Gastrocnemius medialis (tissue), 4 donors: ENCODE results near the gene LTBP4.

ENCODE experiments used
- CTCF ChIP-seq, 5 experiments: fragments of 450-650 bp in 3 of 5; fragments of 200-600 bp in 2 of 5; sonication (generic) in 2 of 5; IDR thresholded peaks in 4 of 5; conservative IDR thresholded peaks in 1 of 5; 1 replicate in 4 of 5; 2 replicates in 1 of 5; pipeline ENCODE4 v1.5.1; 2016 to 2019; ENCODE audit warnings: antibody characterized with exemption in 5 of 5, mild to moderate bottlenecking in 3 of 5, moderate library complexity in 3 of 5
- POLR2A ChIP-seq, 2 donors: fragments of 450-650 bp; IDR thresholded peaks; one replicate each; pipeline ENCODE4 v1.6.1; 2017; ENCODE audit warnings: antibody characterized with exemption in 2 of 2, mild to moderate bottlenecking in 2 of 2, moderate library complexity in 2 of 2

GRCh38 chr19:40581531-40581930 lies 19.6 kb upstream of the LTBP4 start:
- TF ChIP-seq CTCF (IDR thresholded peaks at IDR 0.05 in 4 of 5, conservative IDR thresholded peaks at IDR 0.05 in 1 of 5) (no peak), POLR2A (IDR thresholded peaks at IDR 0.05) (no peak)
